PFSK-1 (cell line): ENCODE results near the gene SGIP1.

ENCODE experiments used
- FOXP2 ChIP-seq: optimal IDR thresholded peaks from 2 replicates; pipeline ENCODE3; 2011; ENCODE audit warnings: borderline replicate concordance, control low read depth, inconsistent platforms; ENCODE audit not compliant: insufficient read depth; ENCODE audit errors: extremely low read length, extremely low read depth
- POLR2AphosphoS5 ChIP-seq: IDR thresholded peaks from 2 replicates; pipeline ENCODE4 v1.6.1; 2012; ENCODE audit warnings: low read depth, mild to moderate bottlenecking, control low read depth, low read length, moderate library complexity
- REST ChIP-seq, 2 experiments: IDR thresholded peaks; 2 replicates each; pipeline versions ENCODE4 v1.6.1 to v1.8.0; 2011 to 2012; ENCODE audit warnings: low read depth in 2 of 2, low read length in 2 of 2, control low read depth in 1 of 2, inconsistent platforms in 1 of 2, mild to moderate bottlenecking in 1 of 2, moderate library complexity in 1 of 2; ENCODE audit not compliant: insufficient read depth in 1 of 2
- SIN3A ChIP-seq: IDR thresholded peaks from 2 replicates; pipeline ENCODE4 v1.6.1; 2012; ENCODE audit warnings: mild to moderate bottlenecking, low read length, moderate library complexity, borderline replicate concordance; ENCODE audit not compliant: insufficient read depth
- TAF1 ChIP-seq: IDR thresholded peaks from 2 replicates; pipeline ENCODE4 v1.6.1; 2012; ENCODE audit warnings: low read length, control low read depth, borderline replicate concordance; ENCODE audit not compliant: insufficient read depth

DNA sequence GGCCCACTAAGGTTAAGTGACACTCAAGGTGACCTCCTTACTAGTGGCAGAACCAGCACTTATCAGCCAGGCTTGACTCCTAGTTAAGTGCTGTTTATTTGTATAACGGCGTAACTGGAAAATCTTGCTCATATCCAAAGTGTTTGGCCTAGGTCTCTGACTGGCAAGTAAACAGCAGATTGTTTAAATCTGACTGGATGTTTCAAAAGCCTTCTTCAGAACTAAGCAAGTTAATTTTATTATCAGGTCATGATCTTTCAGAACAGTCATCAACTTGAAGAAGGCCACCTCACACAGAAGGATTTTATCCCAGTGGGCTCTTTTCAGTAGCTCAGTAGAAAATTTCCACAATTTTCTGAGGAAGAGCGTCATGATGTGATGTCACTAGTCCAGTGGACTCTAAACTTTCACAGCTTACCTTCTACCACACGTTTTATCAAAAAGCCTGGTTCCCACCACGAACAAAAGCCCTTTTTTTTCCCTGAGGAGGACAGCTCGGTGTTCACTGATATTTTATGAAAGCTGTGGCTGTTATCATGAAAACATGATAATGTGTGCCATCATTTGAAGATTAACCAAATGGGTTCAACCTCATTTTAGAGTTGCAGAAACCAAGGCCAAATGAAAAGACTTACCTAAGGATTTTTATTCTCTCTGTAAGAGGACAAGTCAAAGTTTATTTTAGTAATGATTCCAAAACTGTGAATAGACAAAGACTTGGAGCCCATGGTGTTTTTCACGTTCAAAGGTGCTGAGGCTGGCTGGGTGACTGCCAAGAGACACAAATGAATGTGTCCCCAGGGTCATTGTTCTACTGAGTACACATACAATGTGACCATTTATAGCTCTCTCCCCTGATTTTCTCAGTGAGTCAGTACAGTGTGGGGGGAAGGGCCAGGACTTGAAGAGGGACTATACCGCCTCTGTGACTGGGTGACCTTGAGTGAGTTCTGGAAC is 9.1 kb downstream of the SGIP1 start:
- TF ChIP-seq REST (IDR thresholded peaks at IDR 0.05; ENCODE audit: insufficient read depth in 1 of 2, low read depth in 2 of 2, low read length in 2 of 2) (no peak), SIN3A (no peak), POLR2AphosphoS5 (no peak), TAF1 (no peak), FOXP2 (no peak)
